Endothelial cell of umbilical vein (primary cell): ENCODE measurements around the gene TEX28. TPM values are rescaled to one million over a fixed set of nuclear protein-coding genes. Genes with fewer than 3 reads are reported as not detected.

Experiments
- BruUV-seq: library from RNA; stranded (reverse); fragments of 400-500 nt; replicated peaks from 2 replicates; lab custom pipeline; 2021; lab: Mats Ljungman, UMichigan
- CTCF ChIA-PET: fragments of 300-600, 350-600 bp; sonication (Branson Sonifier 250); formaldehyde crosslinking; loops from one replicate; lab custom pipeline; 2021; ENCODE audit warnings: antibody characterized with exemption, inconsistent platforms; lab: Charles Lee
- POLR2A ChIA-PET: fragments of 300-600, 350-600 bp; sonication (Branson Sonifier 250); formaldehyde crosslinking; loops from one replicate; lab custom pipeline; 2021; ENCODE audit warnings: antibody characterized with exemption, inconsistent platforms; lab: Charles Lee
- DNase-seq: peaks from one replicate; pipeline ENCODE4 v3.0.0-alpha.2; 2011; ENCODE audit warnings: low read depth, low spot score
- FAIRE-seq: peaks from 2 replicates; lab custom pipeline; 2011; peaks lifted over from hg19 to GRCh38; lab: Jason Lieb, UNC
- H2AFZ ChIP-seq: 2 replicates; pipeline ENCODE4 v1.6.0; 2012; ENCODE audit warnings: low read depth, low read length, control low read depth, inconsistent platforms
- H3K27ac ChIP-seq: 2 replicates; pipeline ENCODE4 v1.5.1; 2011; ENCODE audit warnings: low read depth, mild to moderate bottlenecking, control low read depth, low read length, moderate library complexity; ENCODE audit not compliant: insufficient read depth
- H3K27me3 ChIP-seq, 2 experiments: 2 replicates each; pipeline versions ENCODE4 v1.6.0 to v1.6.1; 2011; ENCODE audit warnings: low read length in 2 of 2, mixed read lengths in 1 of 2; ENCODE audit not compliant: control insufficient read depth in 2 of 2, insufficient read depth in 2 of 2
- H3K36me3 ChIP-seq, 2 experiments: 2 replicates in 1 of 2; 3 replicates in 1 of 2; pipeline ENCODE4 v1.5.1; 2011; ENCODE audit warnings: low read length in 2 of 2, mild to moderate bottlenecking in 1 of 2, moderate library complexity in 1 of 2; ENCODE audit not compliant: control insufficient read depth in 2 of 2, insufficient read depth in 2 of 2; ENCODE audit errors: extremely low read depth in 1 of 2
- H3K4me1 ChIP-seq: 3 replicates; pipeline ENCODE4 v1.5.1; 2011; ENCODE audit warnings: mild to moderate bottlenecking, low read length; ENCODE audit not compliant: control insufficient read depth, insufficient read depth; ENCODE audit errors: extremely low read depth
- H3K4me2 ChIP-seq: 2 replicates; pipeline ENCODE4 v1.6.1; 2011; ENCODE audit warnings: low read length, control low read depth, mixed read lengths; ENCODE audit not compliant: insufficient read depth
- H3K4me3 ChIP-seq, 3 experiments: fragments of 200-600 bp in 1 of 3; sonication (generic), shearing (Covaris generic) in 1 of 3; replicated peaks in 1 of 3; 2 replicates each; pipeline ENCODE4 v1.5.1; 2011 to 2016; ENCODE audit warnings: control low read depth in 3 of 3, low read length in 3 of 3, mild to moderate bottlenecking in 2 of 3, inconsistent platforms in 1 of 3, low read depth in 1 of 3, moderate library complexity in 1 of 3; ENCODE audit not compliant: insufficient read depth in 1 of 3
- H3K79me2 ChIP-seq: 2 replicates; pipeline ENCODE4 v1.6.0; 2012; ENCODE audit warnings: low read length, inconsistent platforms; ENCODE audit not compliant: control insufficient read depth, insufficient read depth
- H3K9ac ChIP-seq: replicated peaks from 2 replicates; pipeline ENCODE3; 2011; ENCODE audit warnings: low read length, control low read depth; ENCODE audit not compliant: insufficient read depth; ENCODE audit errors: extremely low read depth
- H3K9me1 ChIP-seq: replicated peaks from 3 replicates; pipeline ENCODE4 v1.6.0; 2011; ENCODE audit warnings: mild to moderate bottlenecking, low read length; ENCODE audit not compliant: control insufficient read depth, insufficient read depth; ENCODE audit errors: extremely low read depth
- H3K9me3 ChIP-seq: replicated peaks from 2 replicates; pipeline ENCODE4 v1.5.1; 2012; ENCODE audit warnings: low read length, inconsistent platforms; ENCODE audit not compliant: control insufficient read depth, insufficient read depth
- H4K20me1 ChIP-seq: replicated peaks from 2 replicates; pipeline ENCODE3; 2011; ENCODE audit warnings: mild to moderate bottlenecking, low read length; ENCODE audit not compliant: control insufficient read depth, insufficient read depth; ENCODE audit errors: extremely low read depth
- CTCF ChIP-seq, 2 donors: IDR thresholded peaks; 1 replicate in 1 of 2; 2 replicates in 1 of 2; pipeline ENCODE4 v1.5.1; 2011; ENCODE audit warnings: low read length in 2 of 2, mild to moderate bottlenecking in 2 of 2, moderate library complexity in 2 of 2, control low read depth in 1 of 2, inconsistent platforms in 1 of 2, low read depth in 1 of 2; ENCODE audit not compliant: insufficient read depth in 1 of 2; ENCODE audit errors: extremely low read depth in 1 of 2
- EZH2 ChIP-seq: IDR thresholded peaks from 2 replicates; pipeline ENCODE4 v1.6.1; 2012; ENCODE audit warnings: borderline replicate concordance, low read depth, mild to moderate bottlenecking, moderate library complexity, low read length, inconsistent platforms; ENCODE audit not compliant: severe bottlenecking
- FOS ChIP-seq: IDR thresholded peaks from 2 replicates; pipeline ENCODE4 v1.6.1; 2011; ENCODE audit warnings: mild to moderate bottlenecking, low read length, moderate library complexity, borderline replicate concordance; ENCODE audit not compliant: insufficient read depth
- GATA2 ChIP-seq: IDR thresholded peaks from 2 replicates; pipeline ENCODE4 v1.7.0; 2011; ENCODE audit warnings: low read depth, mild to moderate bottlenecking, moderate library complexity, mixed read lengths, low read length; ENCODE audit not compliant: insufficient read length, insufficient read depth
- JUN ChIP-seq: IDR thresholded peaks from 2 replicates; pipeline ENCODE4 v1.6.1; 2011; ENCODE audit warnings: borderline replicate concordance, low read depth; ENCODE audit not compliant: insufficient read length, insufficient read depth
- MAX ChIP-seq: IDR thresholded peaks from 2 replicates; pipeline ENCODE4 v1.6.1; 2011; ENCODE audit not compliant: insufficient read depth, insufficient read length
- MYC ChIP-seq: IDR thresholded peaks from one replicate; pipeline ENCODE4 v1.6.1; 2011; ENCODE audit warnings: mild to moderate bottlenecking, low read depth, low read length
- POLR2A ChIP-seq: IDR thresholded peaks from 2 replicates; pipeline ENCODE4 v1.6.1; 2012; ENCODE audit warnings: low read depth, mild to moderate bottlenecking, control low read depth, low read length
- POLR2AphosphoS5 ChIP-seq: IDR thresholded peaks from 2 replicates; pipeline ENCODE4 v1.6.1; 2012; ENCODE audit warnings: low read depth, mild to moderate bottlenecking, control low read depth, low read length, moderate library complexity; ENCODE audit not compliant: insufficient read depth
- dilution Hi-C: fragments of 300-500 bp; cut with MboI; formaldehyde crosslinking; loops from one replicate; pipeline ENCODE4 v1.15.0; 2019; ENCODE audit warnings: low sequenced_read_pairs; ENCODE audit not compliant: extremely low pct_ligation_motif_present
- intact Hi-C: fragments of 100-400 bp; cut with micrococcal nuclease; formaldehyde crosslinking; loops from one replicate; pipeline ENCODE4 v1.10.0; 2022
- polyA plus RNA-seq, 4 experiments: library from polyadenylated mRNA; depleted of rRNA in 3 of 4; stranded (reverse) in 3 of 4; unstranded in 1 of 4; fragments of >200 nt; gene quantifications; 2 replicates each; pipeline versions ENCODE4 v1.2.1 to v1.2.3, GENCODE V29; 2011 to 2012; ENCODE audit warnings: missing spikeins in 1 of 4
- total RNA-seq: library from RNA; stranded (reverse); gene quantifications from 2 replicates; pipeline ENCODE4 v1.2.3, GENCODE V29; 2021

The TEX28 gene
- total and polyA plus RNA-seq, 2 donors (not counting 3 experiments of a cell fraction or from before 2014, with no cell fraction given), result not detected

GRCh38 chrX:154321594-154321993 lies 26.7 kb upstream of the TEX28 start:
- BruUV-seq, result no TSS peak
- no peak overlapping the region for H3K4me3 ChIP-seq
- DNase-seq (no peak), FAIRE-seq (no peak)
- TF ChIP-seq MYC, result no peak
- TF ChIP-seq MAX, result no peak
- TF ChIP-seq GATA2, result no peak
- no peak for TF ChIP-seq EZH2
- TF ChIP-seq POLR2A, result no peak
- no peak for TF ChIP-seq POLR2AphosphoS5
- TF ChIP-seq CTCF (IDR thresholded peaks at IDR 0.05; ENCODE audit: extremely low read depth in 1 of 2, insufficient read depth in 1 of 2, low read depth in 1 of 2, low read length in 2 of 2), result no peak
- no peak for TF ChIP-seq JUN
- no peak for TF ChIP-seq FOS
- dilution Hi-C loops, result no loop called here
- H4K20me1 ChIP-seq, result no peaks in the 10 kb centered on the region
- H3K9me3 ChIP-seq, result no peaks in the 10 kb centered on the region
- ChIA-PET POLR2A (no interaction called here), CTCF (no interaction called here)
- no peaks in the 10 kb centered on the region for H3K27me3 ChIP-seq
- H2AFZ ChIP-seq, result no peak overlapping the region
- H3K9ac ChIP-seq, result no peak overlapping the region
- H3K27ac ChIP-seq, result no peak overlapping the region
- no peak overlapping the region for H3K4me2 ChIP-seq
- intact Hi-C loops, result no loop called here
- H3K79me2 ChIP-seq, result no peaks in the 10 kb centered on the region
- H3K9me1 ChIP-seq, result no peaks in the 10 kb centered on the region
- H3K36me3 ChIP-seq, result no peaks in the 10 kb centered on the region
- peaks cover 15% of the 10 kb centered on the region for H3K4me1 ChIP-seq
